H1 (cell line): ENCODE results near the gene SLC6A3. TPM values are rescaled to one million over a fixed set of nuclear protein-coding genes. Genes with fewer than 3 reads are reported as not detected.

ENCODE experiments used
- BACH1 ChIP-seq: IDR thresholded peaks from 2 replicates; pipeline ENCODE4 v1.6.1; 2012; ENCODE audit warnings: low read length, improper control_type of control experiment
- BCL11A ChIP-seq, 2 experiments: IDR thresholded peaks; one replicate each; pipeline ENCODE4 v1.6.1; 2011; ENCODE audit warnings: low read depth in 2 of 2, low read length in 2 of 2, mild to moderate bottlenecking in 2 of 2
- CBX5 ChIP-seq: fragments of 300-800, 300-1000 bp; sonication (generic); IDR thresholded peaks from 2 replicates; pipeline ENCODE4 v1.7.1; 2016; ENCODE audit warnings: antibody characterized with exemption, low read length, low read depth
- CHD1 ChIP-seq: IDR thresholded peaks from 2 replicates; pipeline ENCODE4 v1.6.1; 2012; ENCODE audit warnings: low read depth, low read length, improper control_type of control experiment
- CREB1 ChIP-seq: IDR thresholded peaks from 2 replicates; pipeline ENCODE4 v1.6.1; 2012; ENCODE audit warnings: inconsistent platforms
- EGR1 ChIP-seq: IDR thresholded peaks from 2 replicates; pipeline ENCODE4 v1.6.1; 2011; ENCODE audit warnings: low read depth, low read length, borderline replicate concordance
- FOSL1 ChIP-seq: IDR thresholded peaks from 2 replicates; pipeline ENCODE4 v1.6.1; 2011; ENCODE audit warnings: mild to moderate bottlenecking, low read depth, low read length, moderate library complexity; ENCODE audit not compliant: insufficient read depth
- GABPA ChIP-seq: IDR thresholded peaks from 2 replicates; pipeline ENCODE4 v1.6.1; 2011; ENCODE audit warnings: mild to moderate bottlenecking, low read length, moderate library complexity, borderline replicate concordance; ENCODE audit not compliant: insufficient read depth
- HDAC2 ChIP-seq, 2 experiments: fragments of 300-600 bp in 1 of 2; sonication (generic) in 1 of 2; IDR thresholded peaks; 2 replicates each; pipeline ENCODE4 v1.6.1; 2011 to 2012; ENCODE audit warnings: low read depth in 2 of 2, low read length in 2 of 2, mild to moderate bottlenecking in 2 of 2, moderate library complexity in 2 of 2, borderline replicate concordance in 1 of 2, inconsistent platforms in 1 of 2
- KDM1A ChIP-seq: fragments of 200-600, 300-600 bp; sonication (generic); IDR thresholded peaks from 2 replicates; pipeline ENCODE4 v1.7.1; 2016; ENCODE audit warnings: mild to moderate bottlenecking, low read length, borderline replicate concordance
- KDM5A ChIP-seq: fragments of 200-600 bp; IDR thresholded peaks from 2 replicates; pipeline ENCODE4 v1.7.1; 2012; ENCODE audit warnings: mild to moderate bottlenecking, low read length, inconsistent platforms, mixed read lengths
- NANOG ChIP-seq: IDR thresholded peaks from 2 replicates; pipeline ENCODE4 v1.6.1; 2011; ENCODE audit warnings: low read length, low read depth, mild to moderate bottlenecking, inconsistent platforms; ENCODE audit not compliant: insufficient read depth, poor library complexity, severe bottlenecking
- PHF8 ChIP-seq: fragments of 200-600 bp; sonication (generic); conservative IDR thresholded peaks from 2 replicates; pipeline ENCODE4 v1.7.1; 2012; ENCODE audit warnings: low read depth, mild to moderate bottlenecking, inconsistent platforms, low read length, moderate library complexity
- POU5F1 ChIP-seq: IDR thresholded peaks from 2 replicates; pipeline ENCODE4 v1.6.1; 2011; ENCODE audit warnings: low read depth, mild to moderate bottlenecking, low read length, moderate library complexity
- SIRT6 ChIP-seq: IDR thresholded peaks from one replicate; pipeline ENCODE4 v1.7.1; 2012; ENCODE audit warnings: low read length, inconsistent platforms
- TAF1 ChIP-seq: IDR thresholded peaks from 2 replicates; pipeline ENCODE4 v1.6.1; 2011; ENCODE audit warnings: mild to moderate bottlenecking, low read depth, low read length
- TAF7 ChIP-seq: optimal IDR thresholded peaks from 2 replicates; pipeline ENCODE3; 2011; ENCODE audit warnings: low read depth, mild to moderate bottlenecking, inconsistent platforms, low read length, moderate library complexity, borderline replicate concordance
- TBP ChIP-seq: IDR thresholded peaks from 2 replicates; pipeline ENCODE4 v1.6.1; 2011; ENCODE audit warnings: low read depth, low read length, improper control_type of control experiment
- TCF12 ChIP-seq: IDR thresholded peaks from 2 replicates; pipeline ENCODE4 v1.6.1; 2011; ENCODE audit warnings: low read depth, mild to moderate bottlenecking, low read length
- polyA plus RNA-seq, 7 experiments: library from polyadenylated mRNA; depleted of rRNA in 3 of 7; stranded (reverse) in 5 of 7; unstranded in 2 of 7; fragments of >200 nt in 5 of 7; fragments of 200-250 nt in 2 of 7; gene quantifications; 1 replicate in 5 of 7; 2 replicates in 1 of 7; 4 replicates in 1 of 7; pipeline versions ENCODE4 v1.2.1 to v1.2.3, GENCODE V29; 2011 to 2013; ENCODE audit warnings: missing spikeins in 2 of 7, mixed read lengths in 2 of 7
- total RNA-seq: library from RNA; stranded (reverse); fragmentation: NEBNext Ultra II Directional; extraction: Animal tissue kit (Norgen Biotek cat#: 25700); gene quantifications from 2 replicates; pipeline ENCODE4 v1.2.1, GENCODE V29; 2021
- TF ChIP-seq, protein P1 (sequence below): IDR thresholded peaks from 2 replicates; pipeline ENCODE4 v1.6.1; 2012; ENCODE audit warnings: low read length, inconsistent platforms

Gene SLC6A3
- total and polyA plus RNA-seq, 2 of the 8 experiments (the other 6 are each of a cell fraction or from before 2014, with no cell fraction given): 0.48 to 0.91 TPM

DNA sequence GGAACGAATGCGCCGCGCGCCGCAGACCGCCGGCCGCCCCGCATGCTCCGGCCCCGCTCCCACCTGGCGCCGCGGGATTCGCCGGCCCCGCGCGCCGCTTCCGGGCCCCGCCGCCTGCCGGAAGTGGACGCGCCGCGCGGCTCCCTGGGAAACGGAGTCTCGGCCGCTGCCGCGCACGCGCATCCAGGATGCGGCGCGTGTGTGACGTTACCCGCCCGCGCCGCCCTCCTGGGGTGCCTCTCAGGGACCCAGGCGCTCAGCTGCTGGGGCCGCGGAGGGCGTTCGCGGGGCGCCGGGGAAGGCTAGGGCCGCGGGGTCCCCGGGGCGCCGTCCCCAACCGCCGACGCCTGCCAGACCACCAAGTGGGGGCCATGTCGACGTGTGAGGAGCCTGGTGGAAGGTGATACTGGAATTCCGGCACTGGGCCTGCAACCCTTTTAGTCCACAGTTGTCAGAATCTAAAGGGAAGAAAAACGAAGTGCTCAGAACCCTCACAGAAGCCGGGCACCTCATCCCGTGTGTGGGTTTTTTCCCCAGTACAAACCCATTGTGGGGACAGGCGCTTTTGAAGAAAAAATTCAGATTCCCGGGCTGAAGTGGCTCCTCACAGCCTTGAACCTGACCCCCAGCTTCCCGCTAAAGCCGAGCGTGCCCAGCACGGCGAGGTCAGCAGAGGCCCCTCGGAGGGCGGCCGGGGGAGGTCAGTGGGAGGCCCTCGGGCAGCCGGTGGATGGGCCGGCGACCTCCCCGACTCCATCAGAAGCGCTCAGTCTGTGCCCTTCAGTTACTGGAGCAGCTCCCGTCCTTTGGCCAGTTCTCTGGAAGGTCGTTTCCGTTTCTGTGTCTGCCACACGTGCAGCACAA is 100.0 kb downstream of the SLC6A3 start, which contains the start of gene CLPTM1L (continued):
- no peak for TF ChIP-seq TAF1
- TF ChIP-seq KDM5A: peak; percentile 80
- no peak for TF ChIP-seq BACH1
- peak in 1 of 2 experiments; percentile 86; a peak in 1 of 4 replicates for TF ChIP-seq HDAC2 (IDR thresholded peaks at IDR 0.05; ENCODE audit: borderline replicate concordance in 1 of 2, low read depth in 2 of 2, low read length in 2 of 2)
- TF ChIP-seq POU5F1: no peak
- TF ChIP-seq, protein P1, sequence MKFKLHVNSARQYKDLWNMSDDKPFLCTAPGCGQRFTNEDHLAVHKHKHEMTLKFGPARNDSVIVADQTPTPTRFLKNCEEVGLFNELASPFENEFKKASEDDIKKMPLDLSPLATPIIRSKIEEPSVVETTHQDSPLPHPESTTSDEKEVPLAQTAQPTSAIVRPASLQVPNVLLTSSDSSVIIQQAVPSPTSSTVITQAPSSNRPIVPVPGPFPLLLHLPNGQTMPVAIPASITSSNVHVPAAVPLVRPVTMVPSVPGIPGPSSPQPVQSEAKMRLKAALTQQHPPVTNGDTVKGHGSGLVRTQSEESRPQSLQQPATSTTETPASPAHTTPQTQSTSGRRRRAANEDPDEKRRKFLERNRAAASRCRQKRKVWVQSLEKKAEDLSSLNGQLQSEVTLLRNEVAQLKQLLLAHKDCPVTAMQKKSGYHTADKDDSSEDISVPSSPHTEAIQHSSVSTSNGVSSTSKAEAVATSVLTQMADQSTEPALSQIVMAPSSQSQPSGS: no peak
- TF ChIP-seq CREB1: peak; percentile 97
- peak; percentile 40 for TF ChIP-seq NANOG
- TF ChIP-seq CHD1: no peak
- TF ChIP-seq PHF8: peak; percentile 76
- no peak for TF ChIP-seq TCF12
- no peak for TF ChIP-seq EGR1
- TF ChIP-seq CBX5: no peak
- TF ChIP-seq BCL11A (IDR thresholded peaks at IDR 0.05; ENCODE audit: low read depth in 2 of 2, low read length in 2 of 2): no peak
- no peak for TF ChIP-seq TAF7
- TF ChIP-seq FOSL1: no peak
- peak; percentile 56; the same call in 1 of the 2 replicates for TF ChIP-seq TBP
- no peak for TF ChIP-seq SIRT6
- no peak for TF ChIP-seq KDM1A
- TF ChIP-seq GABPA: peak; percentile 91
